Hematopoietic multipotent progenitor cell treated with erythropoietin and hydrocortisone succinate and interleukin-3 and kit ligand, for 17 days (in vitro differentiated cells): ENCODE measurements around the gene TMEM179B.
"Not testable (repeated sequence)": the region's sequence is repeated elsewhere in the genome, so short reads cannot be mapped to it uniquely, and the experiment has no call there.

Experiments
- DNase-seq: peaks from one replicate; pipeline ENCODE4 v3.0.0-alpha.2; 2015; ENCODE audit warnings: low spot score

TMEM179B gene

DNA sequence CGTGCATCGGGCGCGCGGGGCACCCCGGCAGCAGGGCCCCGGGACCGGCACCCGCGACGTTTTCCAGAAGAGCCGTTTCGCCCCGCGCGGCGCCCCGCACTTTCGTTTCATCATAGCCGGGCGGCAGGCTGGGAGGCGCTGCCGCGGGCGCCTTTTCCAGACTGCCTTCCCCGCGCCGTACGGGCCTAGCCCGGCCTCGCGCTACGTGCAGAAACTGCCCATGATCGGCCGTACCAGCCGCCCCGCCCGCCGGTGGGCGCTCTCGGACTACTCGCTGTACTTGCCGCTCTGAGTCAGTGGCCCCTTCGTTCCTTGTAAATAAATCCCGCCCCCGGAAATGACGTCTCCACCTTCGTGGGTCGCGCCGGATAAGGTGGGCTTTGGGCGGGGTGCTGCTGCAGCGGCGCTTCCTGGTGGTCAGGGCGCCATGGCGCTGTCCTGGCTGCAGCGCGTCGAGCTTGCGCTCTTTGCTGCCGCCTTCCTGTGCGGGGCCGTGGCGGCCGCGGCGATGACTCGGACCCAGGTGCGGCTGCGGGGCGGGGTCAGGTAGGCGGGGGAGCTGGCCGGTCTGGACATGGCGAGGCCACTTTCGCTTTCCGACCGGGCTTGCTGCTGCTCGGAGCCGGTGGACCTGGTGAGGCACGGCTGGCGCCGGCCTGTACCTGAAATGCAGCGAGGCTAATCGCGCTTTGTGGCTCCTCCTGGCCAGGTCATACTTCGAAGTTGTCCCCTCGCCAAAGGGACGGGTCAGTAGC lies at the start of gene TMEM179B:
Gene TMEM179B, plus strand, starts transcription at position 398 of the 755 bp plus-strand sequence. Its CDS starts 30 bp downstream, at position 428.
- peak; percentile 99 for DNase-seq

DNA sequence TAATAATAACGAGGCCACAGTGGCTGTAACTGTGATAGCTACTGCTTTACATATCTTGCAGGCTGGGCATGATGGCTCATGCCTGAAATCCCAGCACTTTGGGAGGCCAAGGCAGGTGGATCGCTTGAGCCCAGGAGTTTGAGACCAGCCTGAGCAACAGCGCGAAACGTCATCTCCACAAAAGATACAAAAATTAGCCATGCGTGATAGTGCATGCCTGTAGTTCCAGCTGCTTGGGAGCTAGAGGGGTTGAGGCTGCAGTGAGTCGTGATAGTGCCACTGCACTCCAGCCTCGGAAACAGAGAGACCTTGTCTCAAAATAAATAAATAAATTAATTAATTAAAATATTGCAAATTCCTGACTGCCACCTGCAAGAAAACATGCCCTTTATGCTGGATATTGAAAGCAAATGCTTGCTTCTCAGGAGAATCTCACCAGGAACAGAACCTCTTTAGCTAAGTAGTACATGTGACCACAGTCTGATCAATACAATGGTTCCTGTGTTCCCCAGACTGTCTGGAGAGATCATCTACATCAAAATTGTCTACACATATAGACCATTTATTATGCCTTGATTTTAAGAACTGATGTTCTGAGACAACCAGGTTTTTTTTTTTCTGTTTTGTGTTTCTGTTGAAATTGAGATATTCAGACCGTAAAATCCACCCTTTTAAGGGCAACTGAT lies 39.6 kb upstream of the TMEM179B start:
- no peak for DNase-seq

DNA sequence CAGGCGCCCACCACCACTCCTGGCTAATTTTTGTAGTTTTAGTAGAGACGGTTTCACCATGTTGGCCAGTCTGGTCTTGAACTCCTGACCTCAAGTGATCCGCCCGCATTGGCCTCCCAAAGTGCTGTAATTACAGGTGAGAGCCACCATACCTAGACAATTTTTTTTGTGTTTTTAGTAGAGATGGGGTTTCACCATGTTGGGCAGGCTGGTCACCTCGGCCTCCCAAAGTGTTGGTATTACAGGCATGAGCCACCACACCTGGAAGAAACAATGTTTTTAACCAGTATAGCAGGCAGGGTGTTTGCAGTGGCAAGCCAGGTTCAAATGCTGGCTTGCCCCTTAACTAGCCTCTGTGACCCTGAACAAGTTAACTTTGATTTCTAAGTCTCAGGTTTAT lies 37.3 kb upstream of the TMEM179B start:
- not testable (repeated sequence) for DNase-seq

GRCh38 chr11:62752177-62752785 lies 34.9 kb upstream of the TMEM179B start:
- DNase-seq = peak; percentile 4

GRCh38 chr11:62752994-62753735 lies 34.0 kb upstream of the TMEM179B start:
- DNase-seq = peak; percentile 4

DNA sequence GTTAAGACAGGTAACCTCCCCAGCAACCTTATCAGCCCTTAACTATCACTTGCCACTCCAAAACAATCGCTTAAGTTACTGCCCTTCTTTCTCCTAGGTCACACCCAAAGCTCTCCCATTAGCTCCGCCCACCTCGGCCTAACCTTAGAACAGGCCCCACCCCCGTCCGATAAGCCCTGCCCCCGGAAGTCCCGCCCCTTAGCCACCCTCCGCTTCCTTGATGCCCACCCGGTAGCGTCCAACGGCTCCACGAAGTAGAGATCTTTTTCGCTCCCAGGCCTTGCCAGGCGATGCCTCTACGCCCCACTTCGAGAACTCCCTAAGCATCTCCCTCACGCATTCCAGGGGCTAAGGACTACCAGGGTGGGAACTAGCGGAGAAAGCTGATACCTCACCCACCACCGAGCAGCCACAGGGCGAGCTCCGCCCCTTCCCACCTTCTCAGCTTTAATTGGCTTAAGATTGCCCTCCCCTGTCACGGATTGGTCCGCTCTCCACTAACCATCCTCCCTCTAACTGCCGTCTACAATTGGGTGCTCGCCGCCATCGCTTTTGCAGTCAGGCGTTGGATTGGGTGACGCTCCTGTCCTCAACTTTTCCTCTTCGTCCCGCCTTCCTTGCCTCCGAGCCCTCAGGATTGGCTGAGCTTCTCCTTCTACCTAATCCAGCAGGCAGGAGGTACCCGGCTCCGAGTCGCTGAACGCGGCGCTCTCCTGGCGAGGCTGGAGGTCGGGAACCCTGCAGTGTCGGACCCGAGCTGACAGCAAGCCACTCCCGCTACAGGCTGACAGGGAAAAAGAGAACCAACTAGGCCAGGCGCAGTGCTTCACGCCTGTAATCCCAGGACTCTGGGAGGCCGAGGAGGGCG lies 33.2 kb upstream of the TMEM179B start, which contains the start of gene ZBTB3:
Gene ZBTB3, minus strand, starts transcription at position 425 of the 868 bp plus-strand sequence. CDS start 496 bp downstream, outside the sequence.
- DNase-seq = peak; percentile 99

DNA sequence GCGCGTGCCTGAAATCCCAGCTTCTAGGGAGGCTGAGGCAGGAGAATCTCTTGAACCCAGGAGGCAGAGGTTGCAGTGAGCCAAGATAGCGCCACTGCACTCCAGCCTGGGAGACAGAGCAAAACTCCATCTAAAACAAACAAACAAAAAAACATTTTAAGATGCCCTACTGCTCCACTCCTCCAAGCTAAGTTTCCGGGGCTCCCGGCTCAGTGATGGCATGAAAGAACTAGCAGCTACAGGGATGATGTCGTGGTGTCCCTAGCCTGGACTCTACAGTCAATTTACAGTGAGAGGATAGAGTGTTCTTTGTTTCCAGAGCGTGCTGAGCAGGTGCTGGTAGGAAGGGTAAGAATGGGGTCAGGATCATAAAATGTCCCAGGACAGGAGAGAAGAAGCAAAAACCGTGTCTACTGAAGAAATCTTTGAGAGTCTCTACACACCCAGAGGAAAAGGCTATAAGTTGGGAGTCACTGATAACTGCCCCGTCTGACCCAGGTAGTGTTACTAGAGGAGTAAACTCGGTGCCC lies 32.1 kb upstream of the TMEM179B start:
- peak; percentile 3 for DNase-seq

GRCh38 chr11:62757846-62758788 lies 29.1 kb upstream of the TMEM179B start:
- peak; percentile 3 for DNase-seq

GRCh38 chr11:62760867-62761227 lies 26.4 kb upstream of the TMEM179B start:
- DNase-seq = peak; percentile 7

DNA sequence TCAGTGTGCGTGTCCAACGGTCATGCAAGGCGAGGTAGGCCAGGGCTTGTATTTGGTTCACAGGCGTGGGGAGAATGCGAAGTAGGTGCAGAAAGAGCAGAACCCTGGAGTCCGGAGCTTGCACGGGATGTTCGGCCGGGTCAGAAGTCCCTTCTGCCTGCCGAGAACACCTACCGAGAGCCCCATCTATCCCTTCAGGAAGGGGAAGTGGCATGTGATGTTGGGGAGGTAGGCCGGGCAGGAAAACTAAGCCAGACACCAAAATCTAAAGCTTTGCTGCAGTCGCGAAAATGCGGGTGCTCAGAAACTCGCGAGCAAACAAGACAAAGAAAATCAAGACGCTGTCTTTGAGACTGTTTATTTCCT lies 16.4 kb upstream of the TMEM179B start:
- DNase-seq = no peak

GRCh38 chr11:62771144-62772021 lies 15.8 kb upstream of the TMEM179B start, which contains the start of gene TAF6L:
Gene TAF6L, plus strand, starts transcription at chr11:62771396. Its CDS starts 4,388 bp downstream, at chr11:62775784.
- DNase-seq = peak; percentile 95

GRCh38 chr11:62774407-62774806 lies 12.8 kb upstream of the TMEM179B start:
- no peak for DNase-seq

- DNase-seq = no peak
Measured at GRCh38 chr11:62775646-62776045, 11.6 kb upstream of the TMEM179B start.

- DNase-seq = no peak
Measured at GRCh38 chr11:62777389-62777788, 9.8 kb upstream of the TMEM179B start.

DNA sequence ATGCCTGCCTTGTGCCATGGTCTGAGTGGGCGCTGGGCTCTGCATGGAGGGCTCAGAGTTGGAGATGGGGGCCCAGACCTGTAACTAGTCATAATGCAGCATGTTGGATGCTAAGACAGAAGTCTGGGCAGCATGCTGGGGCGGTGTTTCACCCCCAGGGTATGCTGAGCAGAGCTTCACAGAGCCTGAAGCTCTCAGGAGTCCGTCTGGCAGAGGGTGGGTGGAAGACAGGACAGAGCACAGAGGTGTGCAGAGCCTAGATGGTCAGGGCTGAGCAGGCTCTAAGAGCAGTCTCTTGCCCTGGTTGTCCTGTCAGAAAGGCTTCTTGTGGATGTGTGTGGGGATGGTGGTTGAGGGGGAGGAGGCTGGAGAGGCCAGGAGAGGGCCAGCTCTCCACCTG lies 8.8 kb upstream of the TMEM179B start:
- DNase-seq = no peak

DNA sequence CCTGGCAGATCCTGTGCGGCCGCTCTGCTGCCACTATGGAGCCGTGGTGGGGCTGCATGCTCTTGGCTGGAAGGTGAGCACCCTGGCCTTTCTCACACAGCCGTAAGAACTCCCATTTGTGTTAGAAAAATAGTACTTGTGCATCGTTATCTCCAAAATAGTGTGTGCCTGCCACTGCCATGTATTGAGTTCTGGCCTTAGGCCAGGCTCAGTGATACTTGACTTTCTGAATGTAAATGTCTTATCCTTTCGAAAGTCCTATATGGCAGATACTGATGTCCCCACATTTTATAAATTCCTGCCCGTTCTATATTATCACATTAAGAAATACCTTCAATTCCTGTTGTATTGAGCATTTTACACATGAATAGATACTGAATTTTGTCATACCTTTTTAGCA lies 4.4 kb upstream of the TMEM179B start:
- peak; percentile 56 for DNase-seq

DNA sequence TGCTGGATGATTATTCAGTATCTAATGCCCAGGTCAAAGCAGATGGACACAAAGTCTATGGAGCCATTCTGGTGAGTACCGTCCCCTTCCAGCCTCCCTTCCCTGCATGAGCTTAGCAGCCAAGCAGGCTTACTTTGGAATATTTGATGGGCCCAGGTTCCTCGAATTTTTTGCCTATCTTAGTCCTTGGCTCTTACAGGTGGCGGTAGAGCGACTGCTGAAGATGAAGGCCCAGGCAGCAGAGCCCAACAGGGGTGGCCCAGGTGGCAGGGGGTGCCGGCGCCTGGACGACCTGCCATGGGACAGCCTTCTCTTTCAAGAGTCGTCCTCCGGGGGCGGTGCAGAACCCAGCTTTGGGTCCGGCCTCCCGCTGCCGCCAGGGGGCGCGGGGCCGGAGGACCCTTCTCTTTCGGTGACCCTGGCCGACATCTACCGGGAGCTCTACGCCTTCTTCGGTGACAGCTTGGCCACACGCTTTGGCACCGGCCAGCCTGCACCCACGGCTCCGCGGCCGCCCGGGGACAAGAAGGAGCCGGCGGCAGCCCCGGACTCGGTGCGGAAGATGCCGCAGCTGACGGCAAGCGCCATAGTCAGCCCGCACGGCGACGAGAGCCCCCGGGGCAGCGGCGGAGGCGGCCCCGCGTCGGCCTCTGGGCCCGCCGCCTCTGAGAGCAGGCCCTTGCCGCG lies 741 bp upstream of the TMEM179B start:
- peak; percentile 93 for DNase-seq

- no peak for DNase-seq
Measured at GRCh38 chr11:62788991-62789390, 1.8 kb downstream of the TMEM179B start.
